Inflammatory macrophage (primary cell): ENCODE measurements around the gene GSTA3.
A peak's percentile ranks its signal among the peaks of the same experiment; 100 is the strongest.
"Not testable (repeated sequence)": the region's sequence is repeated elsewhere in the genome, so short reads cannot be mapped to it uniquely, and the experiment has no call there.

Experiments
- DNase-seq, 2 donors: peaks; one replicate each; pipeline ENCODE4 v3.0.0-alpha.2; 2020 to 2022

GSTA3 gene

GRCh38 chr6:52910091-52910490 is 593 bp upstream of the GSTA3 start:
- DNase-seq: no peak

GRCh38 chr6:52909131-52909530 is 367 bp downstream of the GSTA3 start:
- no peak for DNase-seq

- DNase-seq: no peak
Measured at GRCh38 chr6:52908526-52908925, 972 bp downstream of the GSTA3 start.

GRCh38 chr6:52904562-52905279 is 4.8 kb downstream of the GSTA3 start:
- peak in 1 of 2 donors; percentile 2 for DNase-seq

GRCh38 chr6:52900536-52900935 is 9.0 kb downstream of the GSTA3 start:
- no peak for DNase-seq

DNA sequence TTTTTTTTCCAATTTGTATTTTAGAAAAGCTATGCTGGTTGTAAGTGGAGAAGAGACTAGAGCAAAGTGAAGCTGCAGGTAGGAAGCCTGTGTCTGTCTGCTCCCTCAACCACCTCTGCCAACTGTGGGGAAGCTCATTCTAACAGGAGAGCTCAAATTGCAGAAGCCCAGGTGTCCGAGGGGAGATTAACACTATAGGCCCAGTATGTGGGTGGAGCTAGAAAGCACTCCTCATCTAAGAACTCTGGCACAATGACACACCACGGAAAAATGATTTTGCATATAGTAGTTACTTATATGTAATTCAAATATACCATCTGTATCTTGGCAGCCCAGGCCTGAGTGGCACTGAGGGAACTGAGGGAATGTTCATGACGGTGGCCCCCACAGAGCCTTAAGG is 13.7 kb downstream of the GSTA3 start:
- not testable (repeated sequence) for DNase-seq

DNA sequence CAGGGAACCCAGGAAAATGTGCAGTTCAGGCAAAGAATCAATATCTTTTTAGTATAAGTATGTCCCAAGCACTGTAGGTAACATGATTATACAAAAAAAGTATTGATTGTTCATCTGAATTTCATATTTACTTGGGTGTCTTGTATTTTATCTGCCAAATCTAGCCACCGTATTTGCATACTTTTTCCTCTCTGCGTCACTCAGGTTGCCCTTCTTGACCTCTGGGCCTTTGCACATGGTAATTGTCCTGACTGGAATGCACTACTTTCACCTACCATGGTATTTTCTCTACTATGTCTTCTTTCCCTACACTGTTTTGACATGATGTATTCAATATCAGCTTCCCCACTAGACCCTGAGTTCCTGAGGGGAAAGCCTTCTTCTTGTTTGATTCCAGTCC is 15.2 kb downstream of the GSTA3 start:
- no peak for DNase-seq

GRCh38 chr6:52893803-52894202 is 15.7 kb downstream of the GSTA3 start:
- no peak for DNase-seq

GRCh38 chr6:52893221-52893620 is 16.3 kb downstream of the GSTA3 start:
- no peak for DNase-seq

DNA sequence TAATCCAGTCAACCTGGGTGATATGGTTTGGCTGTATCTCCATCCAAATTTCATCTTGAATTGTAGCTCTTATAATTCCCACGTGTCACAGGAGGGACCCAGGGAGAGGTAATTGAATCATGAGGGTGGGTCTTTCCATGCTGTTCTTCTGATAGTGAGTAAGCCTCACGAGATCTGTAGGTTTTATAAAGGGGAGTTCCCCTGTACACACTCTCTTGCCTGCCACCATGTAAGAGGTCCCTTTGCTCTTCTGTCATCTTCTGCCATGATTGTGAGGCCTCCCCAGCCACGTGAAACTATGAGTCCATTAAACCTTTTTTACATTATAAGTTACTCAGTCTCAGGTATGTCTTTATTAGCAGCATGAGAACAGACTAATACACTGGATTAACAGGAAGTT is 19.5 kb downstream of the GSTA3 start:
- DNase-seq: no peak

DNA sequence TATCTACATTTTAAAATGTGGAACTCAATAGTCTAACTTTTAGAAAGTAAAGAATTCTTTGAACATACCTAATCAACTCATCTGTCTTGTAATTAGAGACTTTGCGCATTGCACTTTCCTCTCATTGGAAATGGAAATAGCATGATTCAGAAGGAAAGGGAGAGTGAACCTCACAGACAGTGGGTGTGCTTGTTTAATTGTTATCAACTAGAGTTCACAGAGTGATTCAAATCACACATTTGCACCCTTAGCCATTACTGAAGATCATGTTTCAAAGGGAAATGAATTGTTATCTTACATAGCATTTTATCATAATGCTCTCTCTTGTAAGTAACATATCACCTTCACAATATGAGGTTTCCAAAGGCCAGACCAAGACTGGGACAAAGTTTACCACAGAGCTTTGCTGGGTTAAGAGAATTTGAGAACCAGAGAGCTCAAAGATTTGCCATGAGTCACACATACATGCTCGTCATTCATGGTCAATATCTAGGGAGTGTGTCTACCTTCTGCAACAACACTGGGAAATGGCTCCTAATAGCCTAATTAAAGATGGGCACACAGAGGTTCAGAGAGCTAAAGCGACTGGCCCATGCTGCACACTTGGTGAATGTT is 21.5 kb downstream of the GSTA3 start:
- DNase-seq: no peak

- DNase-seq: peak; percentile 75 to 77
Measured at GRCh38 chr6:52881996-52882841, 27.3 kb downstream of the GSTA3 start.

GRCh38 chr6:52881662-52881995 is 27.9 kb downstream of the GSTA3 start:
- DNase-seq: no peak

- no peak for DNase-seq
Measured at GRCh38 chr6:52877786-52878185, 31.7 kb downstream of the GSTA3 start.

- DNase-seq: no peak
Measured at GRCh38 chr6:52877168-52877567, 32.3 kb downstream of the GSTA3 start.

- no peak for DNase-seq
Measured at GRCh38 chr6:52876056-52876787, 33.3 kb downstream of the GSTA3 start.

- no peak for DNase-seq
Measured at GRCh38 chr6:52872031-52872430, 37.5 kb downstream of the GSTA3 start.

DNA sequence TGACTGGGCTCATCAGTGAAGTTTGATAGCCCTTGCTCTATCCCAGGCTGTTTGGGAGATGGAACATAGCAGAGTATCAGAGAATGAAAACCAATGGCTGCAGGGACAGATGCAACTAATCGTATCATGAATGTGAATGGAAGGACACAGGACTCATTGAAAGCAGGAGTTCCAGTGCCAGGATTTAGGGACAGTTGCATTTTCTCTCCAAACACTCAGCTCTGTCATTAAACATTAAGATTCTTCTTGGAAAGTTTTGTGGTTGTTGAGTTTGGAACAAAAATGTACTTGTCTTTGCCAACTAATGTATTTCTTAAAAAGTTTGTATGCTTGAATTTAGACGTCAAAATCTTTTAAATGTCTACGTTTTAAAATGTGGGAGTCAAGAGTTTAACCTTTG is 37.9 kb downstream of the GSTA3 start:
- no peak for DNase-seq

DNA sequence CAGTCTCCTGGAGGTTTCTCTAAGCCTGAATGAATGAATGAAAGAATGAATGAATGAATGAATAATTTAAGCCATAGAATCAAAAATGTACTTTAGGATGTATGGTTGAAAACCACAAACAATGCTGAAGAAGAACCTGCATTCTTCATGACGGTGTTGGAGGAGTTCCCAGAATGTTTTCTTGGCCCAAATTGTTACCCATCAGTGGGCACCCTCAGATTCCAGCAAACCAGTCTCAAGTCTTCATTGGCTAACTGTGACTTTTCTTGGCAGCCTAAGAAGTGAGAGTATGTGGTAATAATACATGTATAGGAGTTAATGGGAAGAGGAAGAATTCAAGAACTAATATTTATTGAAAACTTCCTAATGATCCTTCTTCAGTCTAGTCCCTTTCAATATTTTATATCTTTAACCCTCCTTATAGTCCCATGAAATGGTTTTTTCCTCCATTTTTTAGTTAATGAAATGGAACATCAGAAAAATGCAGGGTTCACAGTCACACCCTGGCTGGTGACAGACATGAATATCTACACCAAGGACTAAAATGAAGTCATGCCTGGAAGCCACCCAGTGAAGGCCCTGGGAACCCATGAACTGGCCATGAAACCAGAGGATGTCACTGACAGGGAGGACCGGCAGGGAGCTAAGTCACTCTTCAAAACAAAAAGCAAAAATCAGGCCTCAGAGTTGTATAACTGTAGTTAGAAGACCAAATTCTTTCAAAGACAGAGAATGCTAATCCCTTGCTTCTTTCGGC is 39.0 kb downstream of the GSTA3 start:
- not testable (repeated sequence) for DNase-seq

DNA sequence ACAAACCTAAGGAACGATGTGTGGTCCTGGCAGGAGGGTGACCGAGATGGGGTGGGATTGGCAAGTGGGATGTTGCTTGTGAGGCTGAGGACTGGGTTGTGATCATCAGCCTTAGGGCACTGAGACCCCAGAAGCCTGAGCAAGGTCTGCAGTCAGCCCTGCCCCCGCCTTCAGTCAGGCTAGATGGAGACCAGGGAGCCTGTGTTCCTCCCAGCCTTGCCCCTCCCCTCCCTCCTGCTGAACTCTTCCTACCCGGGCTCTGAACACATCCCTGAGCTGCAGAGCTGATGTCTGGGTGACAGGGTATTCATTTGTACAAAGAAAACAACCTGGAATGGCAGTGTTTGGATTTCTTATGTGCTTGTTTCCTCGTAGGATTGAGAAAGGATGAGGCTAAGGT is 40.6 kb downstream of the GSTA3 start:
- DNase-seq: not testable (repeated sequence)

GRCh38 chr6:52868240-52868639 is 41.3 kb downstream of the GSTA3 start:
- DNase-seq: no peak

DNA sequence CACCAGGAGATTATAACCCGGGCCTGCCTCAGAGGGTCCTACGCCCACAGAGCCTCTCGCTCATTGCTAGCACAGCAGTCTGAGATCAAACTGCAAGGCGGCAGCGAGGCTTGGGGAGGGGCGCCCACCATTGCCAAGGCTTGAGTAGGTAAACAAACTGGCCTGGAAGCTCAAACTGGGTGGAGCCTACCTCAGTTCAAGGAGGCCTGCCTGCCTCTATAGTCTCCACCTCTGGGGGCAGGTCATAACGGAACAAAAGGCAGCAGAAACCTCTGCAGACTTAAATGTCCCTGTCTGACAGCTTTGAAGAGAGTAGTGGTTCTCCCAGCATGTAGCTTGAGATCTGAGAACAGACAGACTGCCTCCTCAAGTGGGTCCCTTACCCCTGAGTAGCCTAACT is 48.3 kb downstream of the GSTA3 start:
- not testable (repeated sequence) for DNase-seq
